ENCODE data around the gene GPRIN1.

GRCh38 chr5:176659512-176659839 lies 49.5 kb upstream of the GPRIN1 start:
- no peak for TF ChIP-seq EZH2 (IDR thresholded peaks at IDR 0.05; ENCODE audit: low read length, missing control alignments)
- TF ChIP-seq CTCF (conservative IDR thresholded peaks at IDR 0.05 in 1 of 2, IDR thresholded peaks at IDR 0.05 in 1 of 2; ENCODE audit: low read depth in 1 of 2, low read length in 2 of 2): no peak

All from fibroblast of lung (primary cell).